Midbrain (tissue), 1 donor: Measurements from ENCODE around the gene SLC25A47.

Experiments
- DNase-seq: peaks from one replicate; lab custom pipeline; 2025; lab: John Stamatoyannopoulos, UW

Gene SLC25A47

DNA sequence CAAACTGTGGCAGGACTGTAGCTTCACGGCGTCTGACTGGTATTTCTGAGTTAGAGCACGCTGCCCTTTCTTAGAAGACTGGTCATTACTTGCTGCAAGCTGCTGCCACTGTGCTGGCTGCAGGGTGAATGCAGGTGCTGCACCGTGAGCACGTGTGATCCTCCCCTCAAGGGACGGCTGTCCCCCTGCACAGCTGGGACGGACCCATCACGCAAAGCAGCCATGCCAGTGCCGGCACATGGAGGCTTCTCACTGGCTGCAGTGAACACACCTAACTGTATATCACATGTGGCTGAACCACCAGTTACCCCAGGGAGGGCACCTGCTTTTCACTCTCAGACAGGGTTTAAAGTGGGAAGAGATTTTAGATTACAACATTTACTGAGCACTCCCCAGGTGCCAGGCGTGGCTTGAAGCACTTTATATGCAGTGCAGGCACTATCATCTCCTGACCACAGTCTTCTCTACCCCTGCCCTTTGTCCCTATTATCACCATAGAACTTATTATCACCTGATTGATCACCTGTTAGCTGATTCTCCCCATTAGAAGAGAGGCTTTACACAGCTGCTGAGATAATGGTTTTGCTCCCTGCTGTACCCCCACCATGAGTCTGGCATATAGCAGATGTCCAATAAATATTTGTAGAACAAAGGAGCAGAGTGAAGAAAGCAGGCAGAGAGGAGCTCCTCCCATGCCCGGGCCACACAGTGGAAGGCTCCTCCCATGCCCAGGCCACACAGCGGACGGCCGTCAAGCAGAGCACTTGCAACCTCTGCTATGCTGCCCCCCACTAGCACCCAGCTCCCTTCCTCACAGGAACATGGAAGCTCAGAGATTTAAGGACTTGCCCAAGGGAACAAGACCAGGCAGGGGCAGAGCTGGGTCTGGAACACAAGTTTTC, 25.9 kb downstream of the SLC25A47 start:
- no peak for DNase-seq

DNA sequence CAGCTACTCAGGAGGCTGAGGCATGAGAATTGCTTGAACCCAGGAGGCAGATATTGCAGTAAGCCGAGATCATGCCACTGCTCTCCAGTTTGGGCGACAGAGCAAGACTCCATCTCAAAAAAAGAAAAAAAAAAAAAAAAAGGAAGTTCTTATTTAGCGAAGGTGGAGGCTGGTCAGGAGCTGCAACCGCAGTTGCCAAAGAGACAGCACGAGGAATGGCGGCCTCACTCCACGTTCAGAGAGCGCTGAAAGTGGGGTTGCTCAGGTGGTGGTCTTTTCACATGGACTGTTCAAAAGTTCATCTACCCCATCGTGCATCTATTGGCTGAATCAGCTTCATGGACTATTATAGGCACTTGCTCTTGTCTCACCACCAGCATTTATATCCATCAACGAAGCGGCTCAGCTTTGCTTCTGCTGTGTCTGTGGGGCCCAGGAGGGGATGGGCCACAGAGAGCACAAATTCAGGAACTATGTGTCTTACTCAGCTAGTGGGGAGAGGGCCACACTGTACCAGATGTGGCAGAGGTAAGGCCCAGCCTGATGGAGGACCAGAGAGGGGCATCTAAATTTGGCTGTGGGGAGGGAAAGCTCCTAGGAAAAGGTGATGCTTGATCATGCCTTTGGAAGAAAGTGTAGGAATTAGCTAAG, 27.3 kb downstream of the SLC25A47 start:
- no peak for DNase-seq

DNA sequence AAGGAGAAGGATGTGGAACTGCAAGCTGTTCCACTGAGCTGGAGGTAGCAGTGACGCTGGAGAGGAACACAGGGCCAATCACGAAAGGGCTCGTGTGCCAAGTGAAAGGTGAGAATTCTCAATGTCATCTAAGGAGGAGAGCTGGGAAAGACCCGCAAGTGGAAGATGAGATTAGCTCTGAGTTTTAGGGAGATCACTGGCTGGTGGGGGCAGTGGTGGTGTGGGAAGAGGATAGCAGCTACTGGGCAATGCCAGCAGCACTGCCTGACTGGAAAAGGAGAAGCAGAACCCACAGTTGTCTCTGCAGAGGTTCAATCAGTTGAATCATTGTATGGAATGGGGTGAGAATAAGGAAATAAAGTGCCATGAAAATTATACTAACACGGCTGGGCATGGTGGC, 27.8 kb downstream of the SLC25A47 start:
- DNase-seq: no peak

DNA sequence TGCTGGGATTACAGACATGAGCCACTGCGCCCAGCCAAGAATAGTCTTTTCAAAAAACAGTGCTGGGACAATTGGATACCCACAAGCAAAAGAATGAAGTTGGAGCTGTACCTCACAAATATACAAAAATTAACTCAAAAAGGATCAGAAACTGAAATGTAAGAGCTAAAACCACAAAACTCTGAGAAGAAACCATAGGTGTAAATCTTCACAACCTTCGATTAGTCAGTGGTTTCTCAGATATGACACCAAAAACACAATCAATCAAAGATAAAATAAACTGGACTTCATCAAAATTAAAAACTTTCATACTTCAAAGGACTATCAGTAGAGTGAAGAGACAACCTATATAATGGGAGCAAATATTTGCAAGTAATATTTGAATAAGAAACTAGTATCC, 35.3 kb downstream of the SLC25A47 start:
- DNase-seq: no peak

DNA sequence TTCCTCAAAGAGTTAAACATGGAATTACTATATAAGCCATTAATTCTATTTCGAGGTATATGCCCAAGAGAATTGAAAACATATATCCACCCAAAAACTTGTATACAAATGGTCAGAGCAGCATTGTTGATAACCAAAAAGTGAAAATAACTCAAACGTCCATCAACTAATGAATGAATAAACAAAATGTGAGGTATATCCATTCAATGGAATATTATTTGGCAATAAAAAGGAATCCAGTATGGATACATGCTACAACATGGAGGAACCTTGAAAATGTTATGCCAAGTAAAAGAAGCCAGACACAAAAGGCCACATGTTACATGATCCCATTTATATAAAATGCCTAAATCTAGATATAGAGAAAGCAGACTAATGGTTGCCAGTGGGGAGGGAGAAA, 36.0 kb downstream of the SLC25A47 start:
- DNase-seq: no peak

DNA sequence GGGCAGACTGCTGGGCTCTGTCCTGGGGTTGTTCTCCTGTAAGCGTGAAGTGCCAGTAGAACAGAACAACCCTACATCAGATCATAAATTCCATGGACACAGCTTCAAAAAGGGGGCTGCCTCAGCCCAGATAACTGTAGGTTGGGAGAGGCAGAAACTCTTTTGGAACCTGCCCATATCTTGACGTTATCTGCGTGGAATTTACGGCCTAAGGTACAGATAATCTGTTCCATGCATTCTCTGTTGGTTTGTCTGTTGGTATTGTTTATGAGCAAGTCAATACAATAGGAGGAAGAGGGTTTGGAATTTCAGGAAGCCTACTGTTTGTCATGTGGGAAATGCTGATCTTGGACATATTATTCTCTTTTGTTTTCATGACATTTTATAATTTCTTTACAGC, 36.7 kb downstream of the SLC25A47 start:
- DNase-seq: no peak

DNA sequence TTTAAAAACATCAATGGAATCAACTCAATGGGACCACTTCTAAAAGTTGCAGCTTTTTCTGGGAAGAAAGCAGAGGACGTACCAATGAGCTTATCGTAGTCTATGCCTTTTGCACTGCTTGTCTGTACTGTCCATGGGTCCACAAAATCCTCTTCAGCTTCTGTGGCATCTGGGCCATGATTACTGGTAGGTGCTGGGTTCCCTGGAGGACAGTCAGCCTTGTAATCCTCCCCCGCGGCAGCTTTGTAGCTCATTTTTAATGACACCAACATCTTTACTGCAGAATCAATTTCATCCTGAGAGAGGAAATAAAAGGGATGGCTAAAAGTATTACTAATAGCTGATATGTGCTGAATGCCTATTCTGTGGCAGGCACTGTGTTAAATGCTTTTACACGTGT, 38.5 kb downstream of the SLC25A47 start:
- DNase-seq: no peak

DNA sequence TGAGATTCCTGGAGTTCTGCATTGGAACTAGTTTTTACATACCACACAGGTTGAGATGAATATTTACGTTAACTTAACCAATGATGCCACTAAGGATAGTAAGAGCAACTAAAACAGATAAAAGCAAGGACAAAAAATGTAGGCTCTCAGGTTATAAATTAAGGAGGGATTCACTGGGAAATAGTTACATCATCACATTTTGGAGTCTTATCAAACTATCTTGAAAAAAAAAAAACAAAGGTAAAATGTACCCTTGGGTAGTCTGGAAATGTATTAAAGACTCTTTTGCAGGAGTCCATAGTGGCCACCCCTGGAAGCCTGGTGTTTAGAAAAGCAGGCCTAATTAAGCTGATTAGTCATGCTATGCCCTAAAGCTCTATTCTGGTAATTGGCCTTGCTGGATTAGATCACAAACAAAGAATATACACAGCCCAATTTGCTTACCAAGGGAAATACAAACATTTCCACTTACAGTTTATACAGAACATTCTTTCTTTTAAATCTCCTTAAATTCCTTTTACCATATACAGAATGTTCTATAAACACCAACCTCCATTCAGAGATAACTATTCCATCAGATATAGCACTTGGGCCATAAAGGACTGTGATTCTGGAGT, 39.3 kb downstream of the SLC25A47 start:
- DNase-seq: no peak

DNA sequence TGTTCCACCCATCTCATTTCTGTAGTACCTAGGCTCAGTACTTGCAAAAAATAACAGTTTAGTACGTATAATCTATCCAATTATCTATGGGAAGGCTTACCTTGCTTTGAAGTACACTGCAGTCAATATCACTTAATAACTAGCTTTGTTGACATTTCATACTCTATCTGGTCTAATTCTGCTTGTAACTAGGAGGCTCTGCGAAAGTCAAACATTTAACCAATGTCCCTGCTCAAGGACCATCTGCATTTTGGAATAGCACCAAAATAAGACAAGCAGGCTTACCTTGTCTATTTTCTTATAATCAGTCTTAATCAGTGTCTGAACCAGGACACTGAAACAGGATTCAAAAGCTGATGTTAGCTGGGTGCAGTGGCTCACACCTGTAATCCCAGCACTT, 39.9 kb downstream of the SLC25A47 start:
- DNase-seq: no peak

DNA sequence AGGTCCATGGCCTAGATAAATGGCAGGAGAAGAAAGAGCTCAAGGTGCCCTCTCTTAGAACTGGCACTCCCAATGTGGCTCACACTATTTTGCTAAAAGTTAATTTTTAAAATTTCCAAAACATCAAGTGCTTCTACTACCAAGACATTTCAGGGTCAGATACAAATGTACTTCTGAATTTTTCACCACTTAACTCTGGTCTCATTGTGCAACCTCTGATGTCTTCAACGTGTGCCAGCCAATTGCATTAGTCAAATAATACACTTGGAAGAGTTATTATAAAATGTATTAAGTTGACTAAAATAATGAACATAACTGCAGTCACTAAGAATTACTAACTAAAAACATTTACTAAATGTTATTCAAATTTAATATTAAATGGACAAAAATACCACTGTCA, 41.3 kb downstream of the SLC25A47 start:
- no peak for DNase-seq

DNA sequence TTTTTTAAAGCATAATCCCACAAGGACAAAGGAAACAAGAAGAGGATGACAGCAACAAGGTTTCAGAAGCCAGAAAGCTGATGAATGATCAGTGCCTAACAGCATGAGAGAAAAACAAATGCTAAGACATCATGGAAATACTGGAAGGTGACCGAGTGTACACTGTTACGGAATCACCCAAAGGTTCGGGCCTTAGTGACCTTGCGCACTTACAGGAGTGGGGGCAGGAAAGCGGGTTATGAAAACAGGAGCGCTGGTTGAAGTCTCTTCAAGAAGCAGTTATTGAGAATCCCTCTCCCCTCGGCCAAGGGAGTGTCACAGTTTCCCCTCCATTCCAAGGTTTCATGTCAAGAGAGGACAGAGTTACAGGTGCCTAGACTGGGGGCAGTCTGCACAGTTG, 42.6 kb downstream of the SLC25A47 start:
- no peak for DNase-seq

DNA sequence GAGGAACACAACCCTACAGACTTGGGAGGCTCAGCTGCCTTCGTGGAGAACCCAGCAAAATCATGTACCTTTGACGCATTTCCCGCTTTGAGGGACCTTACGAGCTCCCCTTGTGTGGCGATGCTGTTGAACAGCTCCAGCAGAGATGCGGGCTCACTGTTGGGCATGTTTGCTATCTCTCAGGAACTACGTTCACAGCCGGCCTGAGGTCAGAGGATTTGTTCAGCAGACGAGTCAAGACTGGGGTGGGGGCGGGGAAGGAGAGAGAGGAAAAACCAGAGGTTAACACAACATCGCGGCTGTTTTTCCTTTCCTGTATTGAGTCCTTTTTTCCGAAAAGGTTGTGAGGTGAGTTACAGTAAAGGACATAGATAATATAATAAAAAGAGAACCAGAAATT, 45.9 kb downstream of the SLC25A47 start:
- DNase-seq: no peak

DNA sequence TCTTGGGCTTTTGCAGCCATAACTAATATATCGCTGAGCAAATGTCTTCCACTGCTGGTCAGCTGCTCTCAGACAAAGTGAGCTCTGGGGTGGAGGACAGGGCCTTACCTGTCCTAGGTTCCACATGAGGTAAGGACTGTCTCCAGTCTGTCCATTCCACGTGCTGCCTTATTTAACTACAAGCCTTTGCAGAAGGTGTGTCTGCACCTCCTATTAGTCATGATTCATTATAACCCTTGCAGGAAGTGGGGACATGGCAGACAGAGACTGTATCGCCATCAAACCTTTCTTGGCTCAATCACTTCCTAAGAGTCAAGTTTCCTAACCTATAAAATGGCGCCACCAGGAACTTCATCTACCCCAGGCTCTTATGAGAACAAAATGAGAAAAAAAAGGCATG, 46.9 kb downstream of the SLC25A47 start:
- DNase-seq: no peak

DNA sequence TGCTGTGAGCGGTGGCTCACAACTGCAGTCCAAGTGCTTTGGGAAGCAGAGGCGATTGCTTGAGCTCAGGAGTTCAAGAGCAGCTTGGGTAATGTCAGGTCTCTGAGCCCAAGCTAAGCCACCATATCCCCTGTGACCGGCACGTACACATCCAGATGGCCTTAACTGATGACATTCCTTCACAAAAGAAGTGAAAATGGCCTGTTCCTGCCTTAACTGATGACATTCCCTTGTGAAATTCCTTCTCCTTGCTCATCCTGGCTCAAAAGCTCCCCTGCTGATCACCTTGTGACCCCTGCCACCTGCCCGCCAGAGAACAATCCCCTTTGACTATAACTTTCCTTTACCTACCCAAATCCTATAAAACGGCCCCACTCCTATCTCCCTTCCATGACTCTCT, 48.6 kb downstream of the SLC25A47 start:
- DNase-seq: no peak

DNA sequence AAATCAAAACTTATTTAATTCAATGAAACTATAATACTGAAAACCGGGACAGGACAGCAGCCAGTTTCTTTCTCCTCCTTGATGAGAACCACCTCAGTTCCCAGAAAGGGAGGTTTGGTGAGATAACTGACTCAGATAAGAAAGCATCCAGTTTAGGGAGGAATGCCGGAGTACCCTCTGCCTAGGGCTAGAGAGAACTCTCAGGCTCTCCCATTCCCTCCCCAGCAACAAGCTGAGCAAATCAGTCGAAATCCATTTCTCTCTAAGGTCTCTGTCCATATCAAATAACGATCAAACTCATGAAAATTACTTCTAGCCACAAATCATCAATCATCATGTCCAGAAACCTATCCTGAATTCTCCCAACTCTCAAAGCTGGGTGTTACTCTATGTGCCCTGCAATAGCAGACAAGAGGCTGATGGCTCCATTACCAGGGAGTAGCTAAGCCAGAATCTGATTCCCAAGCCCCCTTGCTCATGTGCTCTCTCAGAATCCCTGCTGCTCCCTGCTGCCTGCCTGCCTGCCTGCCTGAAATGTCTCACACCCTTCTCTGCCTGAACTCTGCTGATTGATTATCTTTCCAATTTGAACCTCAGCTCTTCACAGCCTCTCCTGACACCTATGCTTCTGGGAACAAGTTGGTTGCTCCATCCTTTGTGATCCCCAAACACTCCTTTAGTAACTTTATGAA, 49.4 kb downstream of the SLC25A47 start:
- no peak for DNase-seq

DNA sequence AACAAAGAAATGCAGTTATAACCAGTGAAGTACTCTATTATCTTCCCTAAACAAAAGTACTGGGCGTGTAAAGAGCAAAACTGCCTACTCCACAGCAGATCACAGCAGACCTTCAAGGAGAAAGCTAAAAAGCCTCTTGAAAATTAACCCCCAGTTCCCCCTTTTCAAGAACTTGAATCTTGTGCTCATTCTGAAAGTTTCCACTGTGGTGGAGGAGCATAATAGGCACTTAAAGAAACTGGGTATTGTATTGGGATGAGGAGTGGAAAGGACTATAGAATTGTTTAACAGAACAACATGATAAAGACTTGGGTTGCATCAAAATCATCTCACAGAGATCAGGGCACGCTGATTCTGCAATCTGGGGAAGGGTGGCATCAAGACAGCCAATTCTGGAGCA, 51.1 kb downstream of the SLC25A47 start:
- no peak for DNase-seq

DNA sequence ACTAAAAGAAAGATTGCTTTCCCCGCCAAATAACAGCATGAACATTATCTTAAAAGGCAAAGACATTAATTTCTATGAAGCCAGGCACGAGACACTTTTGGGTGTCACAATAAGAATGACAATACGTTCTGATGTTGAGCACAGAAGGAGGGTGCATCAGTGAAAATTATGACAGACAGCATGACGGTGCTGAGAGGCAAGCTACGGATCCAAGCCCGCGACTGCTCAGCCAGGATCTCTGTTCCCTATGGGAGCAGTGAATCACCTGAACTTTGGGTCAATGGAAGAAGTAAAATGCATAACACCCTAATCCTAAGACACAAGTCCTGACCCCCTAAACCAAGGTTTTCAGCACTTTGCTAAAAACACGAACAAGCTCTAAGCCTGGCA, 51.7 kb downstream of the SLC25A47 start:
- DNase-seq: no peak

DNA sequence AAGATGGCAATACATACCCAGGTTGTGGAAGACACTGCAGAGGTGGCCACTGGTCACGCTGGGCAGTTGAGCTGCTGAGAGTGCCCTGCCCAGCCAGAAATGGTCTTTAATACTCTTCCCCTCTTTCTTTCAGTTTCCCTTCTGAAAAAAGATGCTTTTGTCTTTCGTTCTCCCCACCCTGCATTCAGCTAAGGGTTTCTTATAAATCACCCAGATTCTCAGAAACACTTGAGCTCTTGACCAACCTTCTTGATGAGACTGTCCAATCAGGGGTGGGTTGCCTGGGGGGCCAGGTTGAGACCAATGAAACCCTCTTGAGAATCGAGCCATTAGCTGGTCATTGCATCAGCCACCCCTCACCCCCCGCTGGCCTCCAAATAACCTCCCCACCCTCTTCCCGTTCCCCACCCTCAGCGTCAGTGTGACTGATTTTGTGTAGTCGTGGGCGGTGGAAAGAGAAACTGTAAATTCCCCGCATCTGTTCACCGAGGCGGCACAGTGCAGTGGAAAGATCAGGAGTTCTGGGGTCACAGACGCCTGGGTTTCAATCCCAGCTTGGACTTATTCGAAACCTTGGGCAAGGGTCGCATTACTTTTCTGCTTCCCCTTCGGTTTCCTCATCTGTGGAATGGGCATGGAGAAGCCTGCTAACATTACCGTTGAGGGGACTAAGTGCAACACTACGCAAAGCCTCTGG, 52.3 kb downstream of the SLC25A47 start:
- DNase-seq: no peak

DNA sequence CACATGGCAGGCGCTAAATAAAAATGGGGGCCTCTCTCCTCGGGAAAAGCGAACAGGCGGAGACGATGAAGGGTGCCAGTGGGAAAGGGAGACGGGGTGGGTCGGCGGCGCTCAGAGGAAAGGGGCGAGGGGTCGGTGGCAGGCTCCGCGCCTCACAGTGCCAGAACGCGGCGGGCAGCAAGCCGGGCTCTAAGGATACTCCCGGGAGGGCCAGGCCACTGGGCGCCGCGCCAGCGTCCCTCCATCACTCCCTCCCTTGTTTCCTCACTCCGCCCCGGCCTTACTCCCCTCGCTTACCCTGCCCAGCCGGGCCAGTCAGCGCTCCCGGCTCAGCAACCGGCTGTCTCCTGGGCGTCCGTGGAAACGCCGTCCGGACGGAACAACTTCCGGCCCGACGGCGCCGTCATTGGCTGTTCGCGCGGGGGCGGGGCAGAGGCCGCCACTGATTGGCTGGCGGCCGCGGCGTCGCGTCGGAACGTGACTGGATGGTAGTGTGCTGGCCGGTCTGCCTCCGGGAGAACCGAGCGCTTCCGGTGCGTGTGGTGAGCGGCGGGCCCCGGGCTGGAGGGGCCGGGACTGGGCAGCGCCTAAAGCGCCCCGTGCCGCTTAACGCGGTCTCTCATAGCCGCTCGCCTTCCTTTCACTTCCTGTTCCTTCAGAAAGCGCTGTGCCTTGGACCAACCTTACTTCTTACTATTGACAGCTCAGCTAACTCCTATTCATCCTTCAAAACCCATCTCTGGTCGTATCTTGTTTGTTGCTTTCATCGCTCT, 53.0 kb downstream of the SLC25A47 start, which contains the start of gene WDR25:
Gene WDR25 (plus strand): TSS at position 523 of the 773 bp plus-strand sequence.
- DNase-seq: peak; percentile 96

DNA sequence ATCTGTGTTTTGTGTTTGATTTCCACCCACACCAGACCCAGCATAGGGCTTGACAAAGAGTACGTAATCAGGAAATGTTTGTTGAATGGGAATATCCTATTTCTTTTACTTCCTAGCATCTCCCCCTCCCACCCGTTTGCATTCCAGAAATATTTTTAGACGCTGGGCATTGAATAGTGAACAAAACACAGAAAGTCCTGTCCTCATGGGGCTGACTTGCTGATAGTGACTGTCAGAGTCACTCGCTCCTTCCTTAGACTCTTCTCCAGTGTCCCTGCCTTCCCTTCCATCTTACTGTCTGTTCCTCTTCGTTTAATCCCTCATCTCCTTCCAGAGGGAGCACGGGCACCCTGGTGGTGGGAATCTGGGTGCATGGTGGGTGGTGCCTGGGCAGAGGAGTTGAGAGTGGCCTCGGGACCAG, 53.6 kb downstream of the SLC25A47 start:
- no peak for DNase-seq
